ENCODE measurements around the gene DIPK1C.

DIPK1C gene

GRCh38 chr18:74396171-74397169, 60.6 kb downstream of the DIPK1C start:
- TF ChIP-seq GABPA (IDR thresholded peaks at IDR 0.05; ENCODE audit: low read depth) = no peak
- TF ChIP-seq SPI1 (IDR thresholded peaks at IDR 0.05; ENCODE audit: borderline replicate concordance, low read depth) = no peak
- TF ChIP-seq POLR2AphosphoS5 (IDR thresholded peaks at IDR 0.05; ENCODE audit: low read depth) = no peak
- TF ChIP-seq CTCF (IDR thresholded peaks at IDR 0.05; ENCODE audit: insufficient read depth, low read length) = no peak
- TF ChIP-seq, protein P1, sequence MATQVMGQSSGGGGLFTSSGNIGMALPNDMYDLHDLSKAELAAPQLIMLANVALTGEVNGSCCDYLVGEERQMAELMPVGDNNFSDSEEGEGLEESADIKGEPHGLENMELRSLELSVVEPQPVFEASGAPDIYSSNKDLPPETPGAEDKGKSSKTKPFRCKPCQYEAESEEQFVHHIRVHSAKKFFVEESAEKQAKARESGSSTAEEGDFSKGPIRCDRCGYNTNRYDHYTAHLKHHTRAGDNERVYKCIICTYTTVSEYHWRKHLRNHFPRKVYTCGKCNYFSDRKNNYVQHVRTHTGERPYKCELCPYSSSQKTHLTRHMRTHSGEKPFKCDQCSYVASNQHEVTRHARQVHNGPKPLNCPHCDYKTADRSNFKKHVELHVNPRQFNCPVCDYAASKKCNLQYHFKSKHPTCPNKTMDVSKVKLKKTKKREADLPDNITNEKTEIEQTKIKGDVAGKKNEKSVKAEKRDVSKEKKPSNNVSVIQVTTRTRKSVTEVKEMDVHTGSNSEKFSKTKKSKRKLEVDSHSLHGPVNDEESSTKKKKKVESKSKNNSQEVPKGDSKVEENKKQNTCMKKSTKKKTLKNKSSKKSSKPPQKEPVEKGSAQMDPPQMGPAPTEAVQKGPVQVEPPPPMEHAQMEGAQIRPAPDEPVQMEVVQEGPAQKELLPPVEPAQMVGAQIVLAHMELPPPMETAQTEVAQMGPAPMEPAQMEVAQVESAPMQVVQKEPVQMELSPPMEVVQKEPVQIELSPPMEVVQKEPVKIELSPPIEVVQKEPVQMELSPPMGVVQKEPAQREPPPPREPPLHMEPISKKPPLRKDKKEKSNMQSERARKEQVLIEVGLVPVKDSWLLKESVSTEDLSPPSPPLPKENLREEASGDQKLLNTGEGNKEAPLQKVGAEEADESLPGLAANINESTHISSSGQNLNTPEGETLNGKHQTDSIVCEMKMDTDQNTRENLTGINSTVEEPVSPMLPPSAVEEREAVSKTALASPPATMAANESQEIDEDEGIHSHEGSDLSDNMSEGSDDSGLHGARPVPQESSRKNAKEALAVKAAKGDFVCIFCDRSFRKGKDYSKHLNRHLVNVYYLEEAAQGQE (IDR thresholded peaks at IDR 0.05; ENCODE audit: insufficient replicate concordance, low read depth) = no peak
- Histone ChIP-seq H3K27me3 (ENCODE audit: insufficient read depth, poor library complexity, severe bottlenecking) (no peaks in the 10 kb centered on the region), H3K27ac (replicated peaks) (no peak overlapping the region), H3K4me3 (replicated peaks; ENCODE audit: insufficient read depth, low read length) (no peak overlapping the region)
- no peak for DNase-seq (ENCODE audit: low read depth in 1 of 2, low spot score in 1 of 2)

- no peak overlapping the region for H3K4me3 ChIP-seq (replicated peaks; ENCODE audit: insufficient read depth, low read length)
- no peak overlapping the region for H3K27ac ChIP-seq (replicated peaks)
- TF ChIP-seq POLR2AphosphoS5 (IDR thresholded peaks at IDR 0.05; ENCODE audit: low read depth) (no peak), GABPA (IDR thresholded peaks at IDR 0.05; ENCODE audit: low read depth) (no peak), SPI1 (IDR thresholded peaks at IDR 0.05; ENCODE audit: borderline replicate concordance, low read depth) (no peak), CTCF (IDR thresholded peaks at IDR 0.05; ENCODE audit: insufficient read depth, low read length) (no peak)
- TF ChIP-seq, protein P1 (IDR thresholded peaks at IDR 0.05; ENCODE audit: insufficient replicate concordance, low read depth) = no peak
- no peak for DNase-seq (ENCODE audit: low read depth in 1 of 2, low spot score in 1 of 2)
- H3K27me3 ChIP-seq (ENCODE audit: insufficient read depth, poor library complexity, severe bottlenecking) = no peaks in the 10 kb centered on the region
Measured at GRCh38 chr18:74395648-74396154, 61.4 kb downstream of the DIPK1C start.

GRCh38 chr18:74395006-74395405, 62.1 kb downstream of the DIPK1C start:
- TF ChIP-seq SPI1 (IDR thresholded peaks at IDR 0.05; ENCODE audit: borderline replicate concordance, low read depth) (no peak), POLR2AphosphoS5 (IDR thresholded peaks at IDR 0.05; ENCODE audit: low read depth) (no peak), GABPA (IDR thresholded peaks at IDR 0.05; ENCODE audit: low read depth) (no peak), CTCF (IDR thresholded peaks at IDR 0.05; ENCODE audit: insufficient read depth, low read length) (no peak)
- TF ChIP-seq, protein P1 (IDR thresholded peaks at IDR 0.05; ENCODE audit: insufficient replicate concordance, low read depth) = no peak
- no peaks in the 10 kb centered on the region for H3K27me3 ChIP-seq (ENCODE audit: insufficient read depth, poor library complexity, severe bottlenecking)
- no peak for DNase-seq (ENCODE audit: low read depth in 1 of 2, low spot score in 1 of 2)

More at GRCh38 chr18:74395006-74395405, 62.1 kb downstream of the DIPK1C start:
- no peak overlapping the region for H3K27ac ChIP-seq (replicated peaks)
- no peak overlapping the region for H3K4me3 ChIP-seq (replicated peaks; ENCODE audit: insufficient read depth, low read length)

Measured in HL-60 (cell line).